DND-41 (cell line): Measurements from ENCODE around the gene YPEL3.
A peak's percentile ranks its signal among the peaks of the same experiment; 100 is the strongest.

Experiments used
- ATAC-seq: fragments of 200-7000 bp; cut with Tn5 transposase; 3 replicates; pipeline ENCODE4 v1.9.1; 2021; ENCODE audit warnings: low read depth; ENCODE audit not compliant: insufficient read depth
- DNase-seq: peaks from one replicate; pipeline ENCODE4 v3.0.0-alpha.2; 2020
- H2AFZ ChIP-seq: 2 replicates; pipeline ENCODE4 v1.6.0; 2012; ENCODE audit warnings: low read depth, low read length
- H3K27ac ChIP-seq: 2 replicates; pipeline ENCODE4 v1.5.1; 2012; ENCODE audit warnings: low read length, inconsistent platforms
- H3K27me3 ChIP-seq: fragments of 200-600 bp; sonication (generic); 2 replicates; pipeline ENCODE4 v1.6.0; 2012; ENCODE audit warnings: low read length, mild to moderate bottlenecking, inconsistent platforms; ENCODE audit not compliant: insufficient read depth, poor library complexity
- H3K36me3 ChIP-seq: 2 replicates; pipeline ENCODE4 v1.5.1; 2012; ENCODE audit warnings: low read length, inconsistent platforms; ENCODE audit not compliant: insufficient read depth
- H3K4me1 ChIP-seq: 2 replicates; pipeline ENCODE4 v1.5.1; 2012; ENCODE audit warnings: mild to moderate bottlenecking, low read length; ENCODE audit not compliant: insufficient read depth
- H3K4me2 ChIP-seq: 2 replicates; pipeline ENCODE4 v1.6.0; 2012; ENCODE audit warnings: mild to moderate bottlenecking, moderate library complexity, low read length, inconsistent platforms; ENCODE audit not compliant: insufficient read depth
- H3K4me3 ChIP-seq, 2 experiments: fragments of 200-600 bp in 1 of 2; shearing (Covaris generic) in 1 of 2; 2 replicates each; pipeline ENCODE4 v1.5.1; 2012 to 2016; ENCODE audit warnings: inconsistent platforms in 2 of 2, low read length in 2 of 2, mild to moderate bottlenecking in 2 of 2, low read depth in 1 of 2, moderate library complexity in 1 of 2
- H3K79me2 ChIP-seq: 2 replicates; pipeline ENCODE4 v1.6.0; 2012; ENCODE audit warnings: low read length, inconsistent platforms; ENCODE audit not compliant: insufficient read depth
- H3K9ac ChIP-seq: 2 replicates; pipeline ENCODE4 v1.6.0; 2012; ENCODE audit warnings: low read depth, mild to moderate bottlenecking, inconsistent platforms, low read length, moderate library complexity
- H3K9me3 ChIP-seq: 2 replicates; pipeline ENCODE4 v1.5.1; 2012; ENCODE audit warnings: low read length, moderate library complexity, mild to moderate bottlenecking, inconsistent platforms; ENCODE audit not compliant: insufficient read depth, severe bottlenecking
- H4K20me1 ChIP-seq: 2 replicates; pipeline ENCODE4 v1.6.0; 2012; ENCODE audit warnings: low read length; ENCODE audit not compliant: insufficient read depth
- EZH2 ChIP-seq: IDR thresholded peaks from 3 replicates; pipeline ENCODE4 v1.6.1; 2012; ENCODE audit warnings: borderline replicate concordance, low read depth, mild to moderate bottlenecking, moderate library complexity, low read length, inconsistent platforms; ENCODE audit not compliant: severe bottlenecking
- TF ChIP-seq, protein P1 (sequence below): IDR thresholded peaks from 2 replicates; pipeline ENCODE4 v1.5.1; 2012; ENCODE audit warnings: borderline replicate concordance, low read length, moderate library complexity, mild to moderate bottlenecking; ENCODE audit not compliant: poor library complexity, severe bottlenecking; ENCODE audit errors: extremely low read depth

Gene YPEL3

DNA sequence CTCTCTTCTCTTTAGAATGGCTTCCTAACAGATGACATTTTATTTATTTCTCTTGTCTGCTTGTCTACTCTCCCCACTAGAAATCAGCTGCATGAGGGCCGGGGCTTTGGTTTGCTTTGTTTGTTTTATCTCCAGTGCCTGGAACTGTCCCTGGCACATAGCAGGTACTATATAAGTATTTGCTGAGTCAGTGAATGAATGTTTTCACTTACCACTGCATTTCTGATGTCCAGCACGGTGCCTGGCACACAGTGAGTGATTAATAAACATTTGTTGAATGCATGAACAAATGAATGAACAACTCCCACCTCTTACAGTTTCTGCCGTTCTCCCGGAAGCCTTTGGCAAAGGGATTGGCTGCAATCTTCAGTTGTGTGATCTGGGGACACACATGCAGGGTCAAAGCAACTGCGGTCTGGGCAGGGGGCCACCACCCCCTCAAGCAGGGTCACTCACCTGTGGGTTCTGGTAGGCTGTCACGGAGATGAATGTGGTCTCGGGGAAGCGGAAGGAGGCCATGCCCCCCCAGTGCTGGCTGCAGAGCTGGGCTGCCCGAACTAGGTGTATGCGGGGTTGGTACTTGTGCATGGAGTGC is 7.7 kb downstream of the YPEL3 start:
- Histone ChIP-seq H3K36me3 (peaks cover 26% of the 10 kb centered on the region), H3K4me3 (no peak overlapping the region), H3K9ac (no peak overlapping the region), H3K79me2 (0 out of 2 replicates have a peak, but pooled peaks cover 4% of the 10 kb centered on the region), H3K27me3 (no peaks in the 10 kb centered on the region), H3K4me1 (peaks cover 30% of the 10 kb centered on the region), H3K9me3 (no peaks in the 10 kb centered on the region), H3K27ac (no peak overlapping the region), H4K20me1 (peaks cover 3% of the 10 kb centered on the region; the same call in 1 of the 2 replicates), H3K4me2 (no peak overlapping the region), H2AFZ (no peak overlapping the region)
- no peak for TF ChIP-seq EZH2
- TF ChIP-seq, protein P1, sequence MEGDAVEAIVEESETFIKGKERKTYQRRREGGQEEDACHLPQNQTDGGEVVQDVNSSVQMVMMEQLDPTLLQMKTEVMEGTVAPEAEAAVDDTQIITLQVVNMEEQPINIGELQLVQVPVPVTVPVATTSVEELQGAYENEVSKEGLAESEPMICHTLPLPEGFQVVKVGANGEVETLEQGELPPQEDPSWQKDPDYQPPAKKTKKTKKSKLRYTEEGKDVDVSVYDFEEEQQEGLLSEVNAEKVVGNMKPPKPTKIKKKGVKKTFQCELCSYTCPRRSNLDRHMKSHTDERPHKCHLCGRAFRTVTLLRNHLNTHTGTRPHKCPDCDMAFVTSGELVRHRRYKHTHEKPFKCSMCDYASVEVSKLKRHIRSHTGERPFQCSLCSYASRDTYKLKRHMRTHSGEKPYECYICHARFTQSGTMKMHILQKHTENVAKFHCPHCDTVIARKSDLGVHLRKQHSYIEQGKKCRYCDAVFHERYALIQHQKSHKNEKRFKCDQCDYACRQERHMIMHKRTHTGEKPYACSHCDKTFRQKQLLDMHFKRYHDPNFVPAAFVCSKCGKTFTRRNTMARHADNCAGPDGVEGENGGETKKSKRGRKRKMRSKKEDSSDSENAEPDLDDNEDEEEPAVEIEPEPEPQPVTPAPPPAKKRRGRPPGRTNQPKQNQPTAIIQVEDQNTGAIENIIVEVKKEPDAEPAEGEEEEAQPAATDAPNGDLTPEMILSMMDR, result no peak
- ATAC-seq, result no peak
- no peak for DNase-seq

DNA sequence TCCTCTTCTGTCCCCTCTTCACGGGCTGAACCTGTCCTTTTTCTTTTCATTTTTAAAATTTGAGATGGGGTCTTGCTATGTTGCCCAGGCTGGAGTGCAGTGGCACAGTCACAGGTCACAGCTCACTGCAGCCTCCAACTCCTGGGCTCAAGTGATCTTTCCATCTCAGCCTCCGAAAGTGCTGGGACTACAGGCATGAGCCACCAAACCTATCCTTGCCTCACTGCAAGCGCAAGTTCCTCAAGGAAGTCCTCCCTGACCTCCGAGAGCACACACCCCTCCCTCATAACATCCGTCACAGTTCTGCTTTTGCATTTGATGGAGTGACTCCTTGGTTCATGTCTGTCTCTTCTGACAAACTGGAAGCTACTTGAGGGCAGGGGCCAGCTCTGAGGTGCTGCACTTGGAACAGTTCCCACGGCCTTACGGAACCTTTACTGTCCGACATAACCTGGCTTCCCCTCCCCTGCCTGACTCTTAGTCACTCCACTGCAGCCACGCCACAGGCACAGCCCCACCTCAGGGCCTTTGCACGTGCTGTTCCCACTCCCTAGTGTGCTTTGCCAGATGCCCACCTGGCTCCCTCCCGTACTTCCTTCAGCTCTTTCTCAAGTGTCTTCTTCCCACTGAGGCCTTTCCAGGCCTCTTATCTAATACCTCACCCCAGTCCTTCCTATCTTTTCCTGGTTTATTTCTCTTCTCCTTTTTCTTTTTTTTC is 8.7 kb downstream of the YPEL3 start:
- Histone ChIP-seq H3K4me3 (no peak overlapping the region), H3K9ac (no peak overlapping the region), H3K27ac (no peak overlapping the region), H3K4me2 (no peak overlapping the region), H4K20me1 (peaks cover 10% of the 10 kb centered on the region), H3K4me1 (peaks cover 20% of the 10 kb centered on the region), H3K27me3 (no peaks in the 10 kb centered on the region), H2AFZ (no peak overlapping the region), H3K9me3 (no peaks in the 10 kb centered on the region), H3K36me3 (peaks cover 35% of the 10 kb centered on the region), H3K79me2 (0 out of 2 replicates have a peak, but pooled peaks cover 2% of the 10 kb centered on the region)
- ATAC-seq (no peak), DNase-seq (no peak)
- no peak for TF ChIP-seq EZH2
- TF ChIP-seq, protein P1, result no peak

DNA sequence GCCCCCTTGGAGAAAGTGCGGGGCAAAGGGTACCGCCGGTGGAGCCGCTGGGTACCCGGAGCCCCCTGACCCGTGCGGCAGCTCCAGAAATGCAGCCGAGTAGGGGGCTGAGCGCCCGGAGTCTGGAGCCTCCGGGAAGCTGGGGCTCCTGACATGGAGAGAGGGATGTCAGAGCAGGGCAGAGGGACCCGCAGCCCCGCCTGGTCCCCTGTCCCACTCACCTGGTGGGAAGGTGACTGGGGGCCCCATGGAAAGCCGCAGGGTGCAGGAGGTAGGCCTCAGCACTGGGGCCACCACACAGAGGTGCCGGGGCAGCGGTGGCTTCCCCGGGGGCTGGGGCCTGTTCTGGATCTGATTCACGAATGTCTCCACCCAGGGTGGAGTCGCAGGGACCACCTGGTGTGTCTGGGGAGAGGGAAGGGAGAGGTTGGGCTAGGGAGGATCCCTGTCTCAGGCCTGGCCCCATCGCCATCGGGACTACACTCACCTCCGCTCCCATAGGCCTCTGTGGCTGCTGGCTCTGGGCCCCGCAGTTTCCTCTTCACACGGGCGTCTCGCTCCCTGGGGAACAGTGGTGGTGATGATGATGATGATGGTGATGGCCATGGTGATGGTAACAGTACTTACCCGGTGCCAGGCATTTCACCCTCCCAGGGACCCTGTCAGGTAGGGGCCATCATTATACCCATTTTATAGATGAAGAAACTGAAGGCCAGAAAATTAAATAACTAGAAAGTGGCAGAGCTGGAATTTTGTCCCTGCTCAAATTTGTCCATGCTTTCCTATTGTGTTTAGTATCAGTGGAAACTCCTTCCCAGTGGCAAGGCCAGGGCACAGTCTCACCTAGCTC is 9.5 kb downstream of the YPEL3 start:
- H3K4me1 ChIP-seq, result peaks cover 14% of the 10 kb centered on the region
- H3K36me3 ChIP-seq, result peaks cover 41% of the 10 kb centered on the region
- ATAC-seq (peak; percentile 22; the same call in 1 of the 3 replicates), DNase-seq (no peak)
- H3K9me3 ChIP-seq, result no peaks in the 10 kb centered on the region
- peaks cover 13% of the 10 kb centered on the region for H4K20me1 ChIP-seq
- no peak overlapping the region for H2AFZ ChIP-seq
- no peak overlapping the region for H3K4me3 ChIP-seq
- no peak overlapping the region for H3K27ac ChIP-seq
- H3K4me2 ChIP-seq, result no peak overlapping the region
- no peak for TF ChIP-seq EZH2
- no peaks in the 10 kb centered on the region for H3K27me3 ChIP-seq
- no peak overlapping the region for H3K9ac ChIP-seq
- no peaks in the 10 kb centered on the region for H3K79me2 ChIP-seq

DNA sequence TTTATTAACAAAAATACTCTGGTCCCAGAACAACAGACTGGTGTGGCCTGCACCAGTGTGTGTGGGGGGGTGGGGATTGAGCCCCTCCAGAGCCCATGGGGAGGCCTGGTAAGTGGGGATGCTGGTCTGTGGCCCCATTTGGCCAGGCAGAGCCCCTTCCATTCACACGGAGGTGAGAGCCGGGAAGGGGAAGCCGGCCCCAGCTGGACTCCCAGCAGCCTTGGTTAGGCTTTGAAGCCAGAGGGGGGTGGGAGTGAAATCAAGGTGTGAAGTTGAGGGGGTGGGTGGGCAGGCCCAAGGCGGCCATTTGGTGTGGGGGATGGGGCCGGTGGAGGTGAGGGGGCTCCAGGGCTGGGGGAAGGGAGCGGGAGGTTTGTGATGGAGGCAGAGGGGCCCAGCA is 10.2 kb downstream of the YPEL3 start:
- Histone ChIP-seq H3K79me2 (peaks cover 5% of the 10 kb centered on the region), H3K4me1 (peaks cover 7% of the 10 kb centered on the region), H3K9ac (no peak overlapping the region), H3K9me3 (no peaks in the 10 kb centered on the region), H3K27me3 (no peaks in the 10 kb centered on the region), H3K4me3 (no peak overlapping the region), H3K4me2 (no peak overlapping the region), H2AFZ (no peak overlapping the region), H3K36me3 (peaks cover 47% of the 10 kb centered on the region), H4K20me1 (peaks cover 18% of the 10 kb centered on the region), H3K27ac (no peak overlapping the region)
- no peak for ATAC-seq
- no peak for DNase-seq
- TF ChIP-seq, protein P1, result no peak
- TF ChIP-seq EZH2, result no peak
